ENCODE data around the gene LDB2.

DNA sequence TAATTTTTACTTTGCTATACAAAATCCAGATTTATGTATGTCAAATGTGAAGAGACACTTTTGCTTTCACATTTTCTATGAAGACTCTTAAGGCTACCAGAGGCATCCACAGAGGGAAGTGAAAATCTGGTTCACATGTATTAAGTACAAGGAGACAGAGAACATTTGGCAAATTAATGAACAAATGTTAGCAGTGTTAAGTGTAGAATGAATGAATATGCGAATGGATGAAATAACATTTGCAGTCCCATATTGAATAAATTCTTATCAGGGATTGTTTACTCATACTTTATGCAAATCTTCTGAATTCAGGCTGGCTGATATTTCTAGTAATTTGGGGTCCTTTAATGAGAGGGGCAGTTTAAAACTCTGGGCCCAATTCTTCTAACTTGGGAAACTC is 159.9 kb downstream of the LDB2 start:
- TF ChIP-seq, protein P1, sequence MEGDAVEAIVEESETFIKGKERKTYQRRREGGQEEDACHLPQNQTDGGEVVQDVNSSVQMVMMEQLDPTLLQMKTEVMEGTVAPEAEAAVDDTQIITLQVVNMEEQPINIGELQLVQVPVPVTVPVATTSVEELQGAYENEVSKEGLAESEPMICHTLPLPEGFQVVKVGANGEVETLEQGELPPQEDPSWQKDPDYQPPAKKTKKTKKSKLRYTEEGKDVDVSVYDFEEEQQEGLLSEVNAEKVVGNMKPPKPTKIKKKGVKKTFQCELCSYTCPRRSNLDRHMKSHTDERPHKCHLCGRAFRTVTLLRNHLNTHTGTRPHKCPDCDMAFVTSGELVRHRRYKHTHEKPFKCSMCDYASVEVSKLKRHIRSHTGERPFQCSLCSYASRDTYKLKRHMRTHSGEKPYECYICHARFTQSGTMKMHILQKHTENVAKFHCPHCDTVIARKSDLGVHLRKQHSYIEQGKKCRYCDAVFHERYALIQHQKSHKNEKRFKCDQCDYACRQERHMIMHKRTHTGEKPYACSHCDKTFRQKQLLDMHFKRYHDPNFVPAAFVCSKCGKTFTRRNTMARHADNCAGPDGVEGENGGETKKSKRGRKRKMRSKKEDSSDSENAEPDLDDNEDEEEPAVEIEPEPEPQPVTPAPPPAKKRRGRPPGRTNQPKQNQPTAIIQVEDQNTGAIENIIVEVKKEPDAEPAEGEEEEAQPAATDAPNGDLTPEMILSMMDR (IDR thresholded peaks at IDR 0.05), result no peak
- TF ChIP-seq POLR2A (IDR thresholded peaks at IDR 0.05) (no peak), POLR2AphosphoS5 (IDR thresholded peaks at IDR 0.05) (no peak)

Measured in breast epithelium (tissue), 3 donors.